GM12878 (cell line): ENCODE measurements around the gene GRAMD1B. TPM values are rescaled to one million over a fixed set of nuclear protein-coding genes. Genes with fewer than 3 reads are reported as not detected.

Experiments used
- ATAC-seq: fragments of 200-7000 bp; cut with Tn5 transposase; 3 replicates; pipeline ENCODE4 v1.9.1; 2020; ENCODE audit warnings: mild to moderate bottlenecking, moderate library complexity
- BruUV-seq: library from RNA; stranded (reverse); fragments of 400-500 nt; replicated peaks from 2 replicates; lab custom pipeline; 2021; lab: Mats Ljungman, UMichigan
- CTCF ChIA-PET: fragments of 300-600 bp; sonication (Branson Sonifier 250); formaldehyde crosslinking; extraction: SDS; loops from one replicate; lab custom pipeline; 2021; ENCODE audit warnings: inconsistent platforms; lab: Yijun Ruan, JAX
- POLR2A ChIA-PET: fragments of 350-600 bp; formaldehyde crosslinking; extraction: SDS; loops from one replicate; lab custom pipeline; 2021; ENCODE audit warnings: inconsistent platforms; lab: Charles Lee
- RAD21 ChIA-PET: fragments of 300-600 bp; sonication (Branson Sonifier 250); formaldehyde crosslinking; loops from one replicate; lab custom pipeline; 2023; ENCODE audit warnings: antibody characterized with exemption; ENCODE audit not compliant: unreplicated experiment; lab: Charles Lee
- SMC1A ChIA-PET: fragments of 300-600 bp; sonication (Branson Sonifier 250); formaldehyde crosslinking; loops from one replicate; lab custom pipeline; 2023; ENCODE audit not compliant: unreplicated experiment, uncharacterized antibody; lab: Charles Lee
- DNase-seq: peaks from one replicate; pipeline ENCODE4 v3.0.0-alpha.2; 2011; ENCODE audit warnings: low read depth, low spot score
- FAIRE-seq: peaks from 3 replicates; lab custom pipeline; 2011; peaks lifted over from hg19 to GRCh38; lab: Jason Lieb, UNC
- H2AFZ ChIP-seq: 2 replicates; pipeline ENCODE4 v1.6.0; 2011; ENCODE audit warnings: low read depth, low read length, control low read depth; ENCODE audit not compliant: control insufficient read depth
- H3K27ac ChIP-seq: 2 replicates; pipeline ENCODE4 v1.5.1; 2011; ENCODE audit warnings: control low read depth; ENCODE audit not compliant: control insufficient read depth, insufficient read depth
- H3K27me3 ChIP-seq, 2 experiments: replicated peaks in 1 of 2; 2 replicates each; pipeline versions ENCODE4 v1.6.0 to v1.6.1; 2011; ENCODE audit warnings: low read length in 1 of 2; ENCODE audit not compliant: control insufficient read depth in 2 of 2, insufficient read depth in 2 of 2
- H3K36me3 ChIP-seq, 2 experiments: 2 replicates each; pipeline ENCODE4 v1.5.1; 2011; ENCODE audit warnings: low read length in 1 of 2; ENCODE audit not compliant: control insufficient read depth in 2 of 2, insufficient read depth in 2 of 2
- H3K4me1 ChIP-seq: 2 replicates; pipeline ENCODE4 v1.6.1; 2011; ENCODE audit warnings: mild to moderate bottlenecking, low read length, moderate library complexity, mixed read lengths; ENCODE audit not compliant: control insufficient read depth, insufficient read depth
- H3K4me2 ChIP-seq: 2 replicates; pipeline ENCODE4 v1.6.0; 2011; ENCODE audit warnings: control low read depth; ENCODE audit not compliant: control insufficient read depth, insufficient read depth
- H3K4me3 ChIP-seq: fragments of 200-600 bp; sonication (generic); 2 replicates; pipeline ENCODE4 v1.5.1; 2016
- H3K79me2 ChIP-seq: 2 replicates; pipeline ENCODE4 v1.6.0; 2011; ENCODE audit warnings: low read length; ENCODE audit not compliant: control insufficient read depth, insufficient read depth
- H3K9ac ChIP-seq: 2 replicates; pipeline ENCODE4 v1.8.0; 2011; ENCODE audit warnings: low read length, control low read depth, mixed read lengths; ENCODE audit not compliant: control insufficient read depth, insufficient read depth
- H3K9me3 ChIP-seq: replicated peaks from 3 replicates; pipeline ENCODE4 v1.5.1; 2011; ENCODE audit warnings: mild to moderate bottlenecking, low read length; ENCODE audit not compliant: control insufficient read depth, insufficient read depth
- H4K20me1 ChIP-seq: 2 replicates; pipeline ENCODE4 v1.6.0; 2011; ENCODE audit not compliant: control insufficient read depth, insufficient read depth
- GATAD2B ChIP-seq: fragments of 450-650 bp; conservative IDR thresholded peaks from 2 replicates; pipeline ENCODE4 v1.6.1; 2017; ENCODE audit warnings: low read depth, mild to moderate bottlenecking, moderate library complexity
- IKZF1 ChIP-seq: fragments of 450-650 bp; conservative IDR thresholded peaks from 2 replicates; pipeline ENCODE4 v1.6.1; 2017; ENCODE audit warnings: antibody characterized with exemption, mild to moderate bottlenecking
- IKZF2 ChIP-seq, 2 experiments: fragments of 450-650 bp; IDR thresholded peaks; 2 replicates each; pipeline ENCODE4 v1.6.1; 2017; ENCODE audit warnings: mild to moderate bottlenecking in 2 of 2, moderate library complexity in 2 of 2
- SPI1 ChIP-seq: IDR thresholded peaks from 2 replicates; pipeline ENCODE4 v1.6.1; 2011; ENCODE audit warnings: low read depth, mild to moderate bottlenecking, low read length, moderate library complexity, borderline replicate concordance; ENCODE audit not compliant: insufficient read depth
- ZSCAN29 ChIP-seq: fragments of 450-650 bp; IDR thresholded peaks from 2 replicates; pipeline ENCODE4 v1.6.1; 2017; ENCODE audit warnings: mild to moderate bottlenecking, moderate library complexity
- WGBS: methylation state at CpG from one replicate; pipeline ENCODE4 v1.1.6; 2016; ENCODE audit warnings: low lambda C conversion rate; ENCODE audit not compliant: insufficient replicate concordance, insufficient coverage; ENCODE audit errors: missing lambda C conversion rate; 5-methylcytosine and 5-hydroxymethylcytosine counted together
- in situ Hi-C: fragments of 300-500 bp; cut with MboI; formaldehyde crosslinking; loops from 9 replicates; pipeline ENCODE4 v1.14.3; 2018; ENCODE audit warnings: mixed read lengths
- intact Hi-C: fragments of 100-400 bp; cut with micrococcal nuclease; formaldehyde crosslinking; loops from one replicate; pipeline ENCODE4 v1.14.2; 2022; ENCODE audit not compliant: unreplicated experiment
- polyA plus RNA-seq, 11 experiments: library from polyadenylated mRNA; depleted of rRNA in 4 of 11; unstranded in 6 of 11; stranded (reverse) in 5 of 11; fragments of >200 nt; fragmentation: Nextera tagmentation in 4 of 11; fragmentation: Illumina TruSeq in 1 of 11; extraction: Ambion mirVana in 4 of 11; extraction: Trizol in 1 of 11; gene quantifications; 1 replicate in 1 of 11; 2 replicates in 10 of 11; pipeline versions ENCODE4 v1.2.1 to v1.2.3, GENCODE V29; 2011 to 2016; ENCODE audit warnings: inconsistent platforms in 2 of 11, missing spikeins in 2 of 11, low read depth in 1 of 11
- total RNA-seq, 4 experiments: library from RNA; depleted of rRNA in 3 of 4; stranded (reverse); fragments of >200 nt in 3 of 4; fragmentation: Illumina TruSeq in 1 of 4; extraction: Trizol in 1 of 4; gene quantifications; 2 replicates each; pipeline versions ENCODE4 v1.2.1 to v1.2.3, GENCODE V29; 2013 to 2021
- TF ChIP-seq, protein P1 (sequence below): IDR thresholded peaks from 2 replicates; pipeline ENCODE4 v1.6.1; 2011; ENCODE audit warnings: borderline replicate concordance, low read depth, mild to moderate bottlenecking, moderate library complexity, mixed read lengths, low read length; ENCODE audit not compliant: insufficient read depth; ENCODE audit errors: extremely low read length
- TF ChIP-seq, protein P2 (sequence below): fragments of 450-650 bp; IDR thresholded peaks from 2 replicates; pipeline ENCODE4 v1.6.1; 2014; ENCODE audit warnings: mild to moderate bottlenecking
- TF ChIP-seq, protein P3 (sequence below): fragments of 450-650 bp; IDR thresholded peaks from 2 replicates; pipeline ENCODE4 v1.6.1; 2017; ENCODE audit warnings: low read depth, mild to moderate bottlenecking, moderate library complexity

The GRAMD1B gene
- total and polyA plus RNA-seq, 10 of the 15 experiments (the other 5 are each of a cell fraction or from before 2014, with no cell fraction given): 1.9 to 49.1 (median 26.9) TPM

DNA sequence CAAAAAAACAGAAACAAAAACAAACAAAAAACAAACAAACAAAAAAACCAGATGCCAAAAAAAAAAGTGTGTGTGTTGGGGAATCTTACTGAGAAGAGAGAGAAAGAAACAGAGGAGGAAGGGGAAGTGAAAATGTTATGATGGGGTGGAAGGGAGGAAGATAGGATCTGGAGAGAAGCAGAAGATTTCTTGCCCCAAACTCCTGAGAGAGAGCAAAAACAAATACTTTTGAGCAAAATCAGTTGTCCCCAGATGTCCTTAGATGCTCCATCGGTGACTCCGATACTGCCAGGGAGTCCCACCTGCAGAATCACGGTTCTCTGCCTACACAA, 19.9 kb upstream of the GRAMD1B start:
- ChIA-PET POLR2A (interaction anchor here (0.6 to 1.7 kb wide), 2 partner anchors 24 to 41 kb away, joined by 3 to 5 read pairs; no protein-coding TSS in a partner anchor), CTCF (interaction anchor here (0.7 to 13.8 kb wide), 11 partner anchors 8 to 166 kb away, joined by 3 to 349 read pairs (median 3); no protein-coding TSS in a partner anchor)

More for the DNA sequence above, 19.9 kb upstream of the GRAMD1B start:
- H3K9me3 ChIP-seq: no peaks in the 10 kb centered on the region
- no peak overlapping the region for H3K4me3 ChIP-seq
- in situ Hi-C loops: no loop called here
- no peak for FAIRE-seq
- no TSS peak for BruUV-seq
- RAD21 ChIA-PET: interaction anchor here (1.4 to 6.7 kb wide), 4 partner anchors 23 to 107 kb away, joined by 4 to 212 read pairs (median 66); no protein-coding TSS in a partner anchor
- H3K4me2 ChIP-seq: peak overlapping the region; percentile 27; the same call in 1 of the 2 replicates
- intact Hi-C loops: no loop called here
- DNase-seq: no peak
- H3K36me3 ChIP-seq: no peaks in the 10 kb centered on the region
- H3K9ac ChIP-seq: no peak overlapping the region
- ATAC-seq: no peak
- H2AFZ ChIP-seq: no peak overlapping the region
- H3K27ac ChIP-seq: no peak overlapping the region
- WGBS: 78% methylated on average over 3 of the region's 3 CpGs
- peaks cover 5% of the 10 kb centered on the region for H3K79me2 ChIP-seq
- peaks cover 51% of the 10 kb centered on the region for H3K4me1 ChIP-seq
- TF ChIP-seq, protein P1, sequence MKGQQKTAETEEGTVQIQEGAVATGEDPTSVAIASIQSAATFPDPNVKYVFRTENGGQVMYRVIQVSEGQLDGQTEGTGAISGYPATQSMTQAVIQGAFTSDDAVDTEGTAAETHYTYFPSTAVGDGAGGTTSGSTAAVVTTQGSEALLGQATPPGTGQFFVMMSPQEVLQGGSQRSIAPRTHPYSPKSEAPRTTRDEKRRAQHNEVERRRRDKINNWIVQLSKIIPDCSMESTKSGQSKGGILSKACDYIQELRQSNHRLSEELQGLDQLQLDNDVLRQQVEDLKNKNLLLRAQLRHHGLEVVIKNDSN: no peak
- TF ChIP-seq GATAD2B: no peak
- TF ChIP-seq IKZF2 (IDR thresholded peaks at IDR 0.05): peak; percentile 56 to 59; a peak in 2 of 4 replicates
- TF ChIP-seq, protein P2, sequence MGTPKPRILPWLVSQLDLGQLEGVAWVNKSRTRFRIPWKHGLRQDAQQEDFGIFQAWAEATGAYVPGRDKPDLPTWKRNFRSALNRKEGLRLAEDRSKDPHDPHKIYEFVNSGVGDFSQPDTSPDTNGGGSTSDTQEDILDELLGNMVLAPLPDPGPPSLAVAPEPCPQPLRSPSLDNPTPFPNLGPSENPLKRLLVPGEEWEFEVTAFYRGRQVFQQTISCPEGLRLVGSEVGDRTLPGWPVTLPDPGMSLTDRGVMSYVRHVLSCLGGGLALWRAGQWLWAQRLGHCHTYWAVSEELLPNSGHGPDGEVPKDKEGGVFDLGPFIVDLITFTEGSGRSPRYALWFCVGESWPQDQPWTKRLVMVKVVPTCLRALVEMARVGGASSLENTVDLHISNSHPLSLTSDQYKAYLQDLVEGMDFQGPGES: no peak
- TF ChIP-seq, protein P3, sequence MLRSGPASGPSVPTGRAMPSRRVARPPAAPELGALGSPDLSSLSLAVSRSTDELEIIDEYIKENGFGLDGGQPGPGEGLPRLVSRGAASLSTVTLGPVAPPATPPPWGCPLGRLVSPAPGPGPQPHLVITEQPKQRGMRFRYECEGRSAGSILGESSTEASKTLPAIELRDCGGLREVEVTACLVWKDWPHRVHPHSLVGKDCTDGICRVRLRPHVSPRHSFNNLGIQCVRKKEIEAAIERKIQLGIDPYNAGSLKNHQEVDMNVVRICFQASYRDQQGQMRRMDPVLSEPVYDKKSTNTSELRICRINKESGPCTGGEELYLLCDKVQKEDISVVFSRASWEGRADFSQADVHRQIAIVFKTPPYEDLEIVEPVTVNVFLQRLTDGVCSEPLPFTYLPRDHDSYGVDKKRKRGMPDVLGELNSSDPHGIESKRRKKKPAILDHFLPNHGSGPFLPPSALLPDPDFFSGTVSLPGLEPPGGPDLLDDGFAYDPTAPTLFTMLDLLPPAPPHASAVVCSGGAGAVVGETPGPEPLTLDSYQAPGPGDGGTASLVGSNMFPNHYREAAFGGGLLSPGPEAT: peak; percentile 34; the same call in 1 of the 2 replicates
- peak; percentile 80 for TF ChIP-seq SPI1
- TF ChIP-seq IKZF1: 0 out of 2 replicates have a peak, but pooled peaks have one; percentile 27
- TF ChIP-seq ZSCAN29: no peak
- no peaks in the 10 kb centered on the region for H3K27me3 ChIP-seq
- SMC1A ChIA-PET: interaction anchor here (0.8 to 8.1 kb wide), 14 partner anchors 12 to 166 kb away, joined by 3 to 244 read pairs (median 8); partner anchors contain the start of gene GRAMD1B
- no peaks in the 10 kb centered on the region for H4K20me1 ChIP-seq
